H54 (cell line): ENCODE results near the gene TTYH3.

Experiments
- DNase-seq: peaks from one replicate; pipeline ENCODE4 v3.0.0; 2011; ENCODE audit warnings: low spot score, mixed read lengths; ENCODE audit not compliant: insufficient read length
- FAIRE-seq: peaks from 3 replicates; lab custom pipeline; 2011; peaks lifted over from hg19 to GRCh38; lab: Jason Lieb, UNC
- POLR2A ChIP-seq: IDR thresholded peaks from 2 replicates; pipeline ENCODE4 v1.6.1; 2011; ENCODE audit warnings: low read depth, mild to moderate bottlenecking, low read length

Gene TTYH3

GRCh38 chr7:2647594-2648172, 15.9 kb downstream of the TTYH3 start:
- TF ChIP-seq POLR2A: no peak
- no peak for FAIRE-seq
- no peak for DNase-seq

GRCh38 chr7:2649139-2649838, 17.5 kb downstream of the TTYH3 start:
- FAIRE-seq: no peak
- no peak for DNase-seq
- no peak for TF ChIP-seq POLR2A

- FAIRE-seq: no peak
- no peak for DNase-seq
These were observed 18.2 kb downstream of the TTYH3 start for GRCh38 chr7:2649991-2650390.

DNA sequence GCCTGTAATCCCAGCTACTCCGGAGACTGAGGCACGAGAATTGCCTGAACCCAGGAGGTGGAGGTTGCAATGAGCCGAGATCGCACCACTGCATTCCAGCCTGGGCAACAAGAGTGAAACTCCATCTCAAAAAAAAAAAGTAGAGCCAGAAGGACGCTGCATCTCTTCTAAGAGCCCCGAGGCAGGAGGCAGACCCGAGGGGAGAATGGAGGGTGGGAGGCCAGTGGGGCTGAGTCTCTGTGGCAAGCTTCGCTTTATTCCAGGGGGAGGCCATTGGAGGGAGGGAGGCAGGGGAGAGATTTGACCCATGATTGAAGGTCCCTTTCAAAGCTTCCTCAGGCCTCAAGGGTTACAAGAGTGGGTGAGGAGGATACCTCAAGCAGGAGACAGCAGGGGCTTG, 18.7 kb downstream of the TTYH3 start:
- DNase-seq (no peak), FAIRE-seq (no peak)
- no peak for TF ChIP-seq POLR2A

More at GRCh38 chr7:2649991-2650390, 18.2 kb downstream of the TTYH3 start:
- TF ChIP-seq POLR2A: no peak

GRCh38 chr7:2651336-2651735, 19.6 kb downstream of the TTYH3 start:
- FAIRE-seq (no peak), DNase-seq (no peak)
- TF ChIP-seq POLR2A: no peak

- no peak for TF ChIP-seq POLR2A
- DNase-seq: no peak
- FAIRE-seq: no peak
These were observed 20.3 kb downstream of the TTYH3 start for GRCh38 chr7:2651847-2652735.

GRCh38 chr7:2652736-2653060, 20.9 kb downstream of the TTYH3 start:
- DNase-seq (no peak), FAIRE-seq (no peak)
- no peak for TF ChIP-seq POLR2A

DNA sequence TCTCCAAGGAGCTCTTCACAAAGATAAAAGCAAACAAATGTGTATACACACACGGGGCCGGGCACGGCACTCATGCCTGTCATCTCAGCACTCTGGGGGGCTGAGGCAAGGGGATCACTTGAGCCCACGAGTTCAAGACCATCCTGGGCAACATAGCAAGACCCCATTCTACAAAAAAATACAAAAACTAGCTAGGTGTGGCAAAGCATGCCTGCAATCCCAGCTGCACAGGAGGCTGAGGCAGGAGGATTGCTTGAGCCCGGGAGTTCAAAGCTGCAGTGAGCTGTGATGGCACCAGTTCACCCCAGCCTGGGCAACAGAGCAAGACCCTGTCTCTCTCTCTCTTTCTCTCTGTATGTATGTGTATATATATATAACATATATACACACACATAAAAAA, 22.3 kb downstream of the TTYH3 start:
- FAIRE-seq: no peak
- no peak for TF ChIP-seq POLR2A
- DNase-seq: no peak

- DNase-seq (no peak), FAIRE-seq (no peak)
- no peak for TF ChIP-seq POLR2A
These were observed 24.3 kb downstream of the TTYH3 start for GRCh38 chr7:2655870-2656614.

- DNase-seq: no peak
- FAIRE-seq: no peak
- no peak for TF ChIP-seq POLR2A
These were observed 25.4 kb downstream of the TTYH3 start for GRCh38 chr7:2657208-2657607.

- FAIRE-seq (no peak), DNase-seq (no peak)
- no peak for TF ChIP-seq POLR2A
These were observed 26.3 kb downstream of the TTYH3 start for GRCh38 chr7:2657920-2658671.

DNA sequence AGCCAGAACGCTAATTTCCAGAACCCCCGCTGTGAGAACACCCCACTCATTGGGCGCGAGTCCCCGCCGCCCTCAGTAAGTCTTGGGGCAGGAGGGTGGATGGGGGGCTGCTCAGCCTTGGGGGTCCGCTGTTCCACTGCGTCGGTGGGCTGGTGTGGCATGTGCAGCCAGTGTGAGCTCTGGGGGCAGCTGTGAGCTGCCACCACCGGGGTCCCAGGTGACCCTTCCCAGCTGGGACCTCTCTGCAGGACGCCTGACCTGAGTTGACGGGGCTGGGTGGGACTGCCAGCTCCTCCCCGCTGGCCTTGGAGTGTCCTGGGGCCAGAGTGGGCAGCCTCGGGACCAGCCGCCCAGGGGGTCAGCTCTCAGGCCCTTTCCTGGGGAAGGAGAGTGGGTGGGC, 27.2 kb downstream of the TTYH3 start:
- DNase-seq (no peak), FAIRE-seq (no peak)
- TF ChIP-seq POLR2A: no peak

- no peak for FAIRE-seq
- DNase-seq: no peak
- TF ChIP-seq POLR2A: no peak
These were observed 28.0 kb downstream of the TTYH3 start for GRCh38 chr7:2659556-2660358.
